HepG2 (cell line): Measurements from ENCODE around the gene GRIK3. TPM values are rescaled to one million over a fixed set of nuclear protein-coding genes. Genes with fewer than 3 reads are reported as not detected.

Experiments
- ASH2L ChIP-seq: fragments of 300-600, 200-600 bp; sonication (generic); IDR thresholded peaks from 2 replicates; pipeline ENCODE4 v1.7.0; 2017; ENCODE audit warnings: low read depth, mild to moderate bottlenecking, moderate library complexity, mixed read lengths, low read length; ENCODE audit not compliant: insufficient read length
- EHMT2 ChIP-seq: fragments of 200-600 bp; sonication (generic); IDR thresholded peaks from 2 replicates; pipeline ENCODE4 v1.7.0; 2017; ENCODE audit warnings: antibody characterized with exemption, low read depth, low read length, borderline replicate concordance
- EP300 ChIP-seq, 3 experiments: sonication (generic) in 1 of 3; formaldehyde crosslinking in 1 of 3; IDR thresholded peaks; 2 replicates each; pipeline versions ENCODE4 v1.5.1 to v1.6.1; 2011 to 2020; ENCODE audit warnings: low read depth in 2 of 3, low read length in 2 of 3, borderline replicate concordance in 1 of 3, improper control_type of control experiment in 1 of 3, mild to moderate bottlenecking in 1 of 3, missing genetic modification reagents in 1 of 3, moderate library complexity in 1 of 3
- FLYWCH1 ChIP-seq: sonication (generic); formaldehyde crosslinking; IDR thresholded peaks from 2 replicates; pipeline ENCODE4 v1.8.1; 2023; ENCODE audit warnings: mild to moderate bottlenecking, missing genetic modification reagents
- FOXP1 ChIP-seq, 2 experiments: fragments of 450-650 bp in 1 of 2; IDR thresholded peaks; 2 replicates each; pipeline ENCODE4 v1.6.1; 2017 to 2018; ENCODE audit warnings: antibody characterized with exemption in 1 of 2
- GABPB1 ChIP-seq: IDR thresholded peaks from 2 replicates; pipeline ENCODE4 v1.6.1; 2016; ENCODE audit warnings: mild to moderate bottlenecking, missing genetic modification reagents, moderate library complexity, missing compliant biosample characterization
- IRF2 ChIP-seq: IDR thresholded peaks from 2 replicates; pipeline ENCODE4 v1.6.1; 2018; ENCODE audit warnings: missing genetic modification reagents, missing compliant biosample characterization
- JDP2 ChIP-seq: sonication (generic); formaldehyde crosslinking; IDR thresholded peaks from 2 replicates; pipeline ENCODE4 v1.8.1; 2022; ENCODE audit warnings: missing genetic modification reagents, borderline replicate concordance
- KLF6 ChIP-seq: IDR thresholded peaks from 2 replicates; pipeline ENCODE4 v1.8.0; 2016; ENCODE audit warnings: missing biosample characterization, missing genetic modification reagents
- MED13 ChIP-seq: sonication (generic); formaldehyde crosslinking; IDR thresholded peaks from 2 replicates; pipeline ENCODE4 v1.5.0; 2020; ENCODE audit warnings: missing genetic modification reagents
- MTF2 ChIP-seq: sonication (generic); formaldehyde crosslinking; IDR thresholded peaks from 2 replicates; pipeline ENCODE4 v1.5.0; 2020; ENCODE audit warnings: missing genetic modification reagents, borderline replicate concordance
- NFATC3 ChIP-seq: sonication (generic); formaldehyde crosslinking; IDR thresholded peaks from 2 replicates; pipeline ENCODE4 v1.5.1; 2020; ENCODE audit warnings: mild to moderate bottlenecking, missing genetic modification reagents
- NFE2L2 ChIP-seq: fragments of 150-350 bp; IDR thresholded peaks from 2 replicates; pipeline ENCODE4 v1.6.1; 2014; ENCODE audit warnings: low read length
- NR0B2 ChIP-seq: sonication (generic); formaldehyde crosslinking; IDR thresholded peaks from 2 replicates; pipeline ENCODE4 v1.4.0; 2020; ENCODE audit warnings: mild to moderate bottlenecking, missing genetic modification reagents
- RARA ChIP-seq: IDR thresholded peaks from 2 replicates; pipeline ENCODE4 v1.6.1; 2016; ENCODE audit warnings: missing genetic modification reagents, missing compliant biosample characterization
- RFX3 ChIP-seq: IDR thresholded peaks from 2 replicates; pipeline ENCODE4 v1.6.1; 2016; ENCODE audit warnings: missing biosample characterization, missing genetic modification reagents
- RXRA ChIP-seq: sonication (generic); formaldehyde crosslinking; IDR thresholded peaks from 2 replicates; pipeline ENCODE4 v1.5.1; 2020; ENCODE audit warnings: missing genetic modification reagents
- SMARCE1 ChIP-seq: fragments of 450-650 bp; IDR thresholded peaks from 2 replicates; pipeline ENCODE4 v1.6.1; 2017; ENCODE audit warnings: borderline replicate concordance
- SNRNP70 ChIP-seq: fragments of 200-400 bp; formaldehyde crosslinking; IDR thresholded peaks from 2 replicates; pipeline ENCODE4 v1.6.1; 2017; ENCODE audit warnings: mild to moderate bottlenecking, low read depth, low read length, moderate library complexity
- SRSF4 ChIP-seq: fragments of 200-400 bp; formaldehyde crosslinking; IDR thresholded peaks from one replicate; pipeline ENCODE4 v1.6.1; 2018; ENCODE audit warnings: mild to moderate bottlenecking, low read depth, low read length, moderate library complexity; ENCODE audit not compliant: poor library complexity, severe bottlenecking
- ZNF235 ChIP-seq: sonication (generic); formaldehyde crosslinking; IDR thresholded peaks from 2 replicates; pipeline ENCODE4 v1.8.1; 2023; ENCODE audit warnings: mild to moderate bottlenecking, missing genetic modification reagents, borderline replicate concordance
- ZNF430 ChIP-seq: sonication (generic); formaldehyde crosslinking; IDR thresholded peaks from 2 replicates; pipeline ENCODE4 v1.9.0; 2021; ENCODE audit warnings: mild to moderate bottlenecking, missing genetic modification reagents
- ZNF605 ChIP-seq: sonication (generic); formaldehyde crosslinking; IDR thresholded peaks from 2 replicates; pipeline ENCODE4 v1.8.0; 2022; ENCODE audit warnings: mild to moderate bottlenecking, missing genetic modification reagents
- ZNF839 ChIP-seq: sonication (generic); formaldehyde crosslinking; IDR thresholded peaks from 2 replicates; pipeline ENCODE4 v1.4.0; 2020; ENCODE audit warnings: missing genetic modification reagents, mild to moderate bottlenecking, borderline replicate concordance
- ZNF879 ChIP-seq: sonication (generic); formaldehyde crosslinking; IDR thresholded peaks from 2 replicates; pipeline ENCODE4 v1.8.1; 2023; ENCODE audit warnings: missing genetic modification reagents
- ZSCAN20 ChIP-seq: sonication (generic); formaldehyde crosslinking; IDR thresholded peaks from 2 replicates; pipeline ENCODE4 v1.4.0; 2020; ENCODE audit warnings: missing genetic modification reagents, mild to moderate bottlenecking, borderline replicate concordance
- polyA plus RNA-seq, 8 experiments: library from polyadenylated mRNA; depleted of rRNA in 3 of 8; stranded (reverse) in 7 of 8; unstranded in 1 of 8; fragments of >200 nt; fragmentation: Illumina TruSeq in 4 of 8; extraction: Trizol in 4 of 8; gene quantifications; 2 replicates each; pipeline versions ENCODE4 v1.2.1 to v1.2.3, GENCODE V29; 2011 to 2016; ENCODE audit warnings: low read depth in 4 of 8, missing spikeins in 1 of 8, mixed read lengths in 1 of 8; ENCODE audit not compliant: insufficient read depth in 1 of 8
- total RNA-seq, 5 experiments: library from RNA; depleted of rRNA; stranded (reverse); fragments of >200 nt; fragmentation: Illumina TruSeq; extraction: Trizol; gene quantifications; 2 replicates each; pipeline ENCODE4 v1.2.3, GENCODE V29; 2016; ENCODE audit warnings: low read depth in 1 of 5
- TF ChIP-seq, protein P1 (sequence below): fragments of 450-650 bp; IDR thresholded peaks from 2 replicates; pipeline ENCODE4 v1.6.1; 2016
- TF ChIP-seq, protein P2 (sequence below): sonication (generic); formaldehyde crosslinking; IDR thresholded peaks from 2 replicates; pipeline ENCODE4 v1.4.0; 2020; ENCODE audit warnings: missing genetic modification reagents, borderline replicate concordance

Gene GRIK3
- total and polyA plus RNA-seq, 2 of the 13 experiments (the other 11 are each of a cell fraction or from before 2014, with no cell fraction given), result not detected

- no peak for TF ChIP-seq ZNF839
- no peak for TF ChIP-seq RXRA (CRISPR knock-in tag)
- peak; percentile 68 for TF ChIP-seq ZNF430 (CRISPR knock-in tag)
- TF ChIP-seq ZNF235, result no peak
- no peak for TF ChIP-seq EP300 (IDR thresholded peaks at IDR 0.05; ENCODE audit: low read depth in 2 of 2, low read length in 2 of 2)
- no peak for TF ChIP-seq EP300 (CRISPR knock-in tag; IDR thresholded peaks at IDR 0.05; ENCODE audit: borderline replicate concordance)
- no peak for TF ChIP-seq NFATC3 (CRISPR knock-in tag)
- TF ChIP-seq GABPB1, result no peak
- TF ChIP-seq KLF6, result 0 out of 2 replicates have a peak, but pooled peaks have one; percentile 41
- no peak for TF ChIP-seq RFX3
- peak; percentile 91; the same call in 1 of the 2 replicates for TF ChIP-seq EHMT2
- TF ChIP-seq FOXP1 (IDR thresholded peaks at IDR 0.05), result no peak
- TF ChIP-seq FOXP1 (CRISPR knock-in tag; IDR thresholded peaks at IDR 0.05), result no peak
- no peak for TF ChIP-seq FLYWCH1 (CRISPR knock-in tag)
- no peak for TF ChIP-seq JDP2 (CRISPR knock-in tag)
- no peak for TF ChIP-seq ZNF879 (CRISPR knock-in tag)
- no peak for TF ChIP-seq ZNF605 (CRISPR knock-in tag)
- TF ChIP-seq NR0B2 (CRISPR knock-in tag), result no peak
- TF ChIP-seq, protein P1, sequence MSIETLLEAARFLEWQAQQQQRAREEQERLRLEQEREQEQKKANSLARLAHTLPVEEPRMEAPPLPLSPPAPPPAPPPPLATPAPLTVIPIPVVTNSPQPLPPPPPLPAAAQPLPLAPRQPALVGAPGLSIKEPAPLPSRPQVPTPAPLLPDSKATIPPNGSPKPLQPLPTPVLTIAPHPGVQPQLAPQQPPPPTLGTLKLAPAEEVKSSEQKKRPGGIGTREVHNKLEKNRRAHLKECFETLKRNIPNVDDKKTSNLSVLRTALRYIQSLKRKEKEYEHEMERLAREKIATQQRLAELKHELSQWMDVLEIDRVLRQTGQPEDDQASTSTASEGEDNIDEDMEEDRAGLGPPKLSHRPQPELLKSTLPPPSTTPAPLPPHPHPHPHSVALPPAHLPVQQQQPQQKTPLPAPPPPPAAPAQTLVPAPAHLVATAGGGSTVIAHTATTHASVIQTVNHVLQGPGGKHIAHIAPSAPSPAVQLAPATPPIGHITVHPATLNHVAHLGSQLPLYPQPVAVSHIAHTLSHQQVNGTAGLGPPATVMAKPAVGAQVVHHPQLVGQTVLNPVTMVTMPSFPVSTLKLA, result no peak
- TF ChIP-seq RARA (CRISPR knock-in tag), result peak; percentile 44; the same call in 1 of the 2 replicates
- no peak for TF ChIP-seq SRSF4
- TF ChIP-seq MED13 (CRISPR knock-in tag), result no peak
- no peak for TF ChIP-seq MTF2
- no peak for TF ChIP-seq ASH2L
- no peak for TF ChIP-seq SNRNP70
- TF ChIP-seq, protein P2, sequence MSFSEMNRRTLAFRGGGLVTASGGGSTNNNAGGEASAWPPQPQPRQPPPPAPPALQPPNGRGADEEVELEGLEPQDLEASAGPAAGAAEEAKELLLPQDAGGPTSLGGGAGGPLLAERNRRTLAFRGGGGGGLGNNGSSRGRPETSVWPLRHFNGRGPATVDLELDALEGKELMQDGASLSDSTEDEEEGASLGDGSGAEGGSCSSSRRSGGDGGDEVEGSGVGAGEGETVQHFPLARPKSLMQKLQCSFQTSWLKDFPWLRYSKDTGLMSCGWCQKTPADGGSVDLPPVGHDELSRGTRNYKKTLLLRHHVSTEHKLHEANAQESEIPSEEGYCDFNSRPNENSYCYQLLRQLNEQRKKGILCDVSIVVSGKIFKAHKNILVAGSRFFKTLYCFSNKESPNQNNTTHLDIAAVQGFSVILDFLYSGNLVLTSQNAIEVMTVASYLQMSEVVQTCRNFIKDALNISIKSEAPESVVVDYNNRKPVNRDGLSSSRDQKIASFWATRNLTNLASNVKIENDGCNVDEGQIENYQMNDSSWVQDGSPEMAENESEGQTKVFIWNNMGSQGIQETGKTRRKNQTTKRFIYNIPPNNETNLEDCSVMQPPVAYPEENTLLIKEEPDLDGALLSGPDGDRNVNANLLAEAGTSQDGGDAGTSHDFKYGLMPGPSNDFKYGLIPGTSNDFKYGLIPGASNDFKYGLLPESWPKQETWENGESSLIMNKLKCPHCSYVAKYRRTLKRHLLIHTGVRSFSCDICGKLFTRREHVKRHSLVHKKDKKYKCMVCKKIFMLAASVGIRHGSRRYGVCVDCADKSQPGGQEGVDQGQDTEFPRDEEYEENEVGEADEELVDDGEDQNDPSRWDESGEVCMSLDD (CRISPR knock-in tag), result no peak
- TF ChIP-seq NFE2L2, result no peak
- TF ChIP-seq SMARCE1, result no peak
- no peak for TF ChIP-seq IRF2 (CRISPR knock-in tag)
- no peak for TF ChIP-seq ZSCAN20 (CRISPR knock-in tag)
These were observed 110.0 kb downstream of the GRIK3 start (continued) for GRCh38 chr1:36924282-36924811.
